ENCODE results near the gene SYNE1. TPM values are rescaled to one million over a fixed set of nuclear protein-coding genes. Genes with fewer than 3 reads are reported as not detected.
"Not testable (repeated sequence)": the region's sequence is repeated elsewhere in the genome, so short reads cannot be mapped to it uniquely, and the experiment has no call there.

Gene SYNE1
- polyA plus RNA-seq, 1 donor, result 105 TPM

- DNase-seq, result no peak
Observed at GRCh38 chr6:152142105-152142504, 495.1 kb downstream of the SYNE1 start.

- not testable (repeated sequence) for DNase-seq
Observed at GRCh38 chr6:152138344-152138743, 498.8 kb downstream of the SYNE1 start.

- DNase-seq, result no peak
Observed at GRCh38 chr6:152136449-152136825, 500.7 kb downstream of the SYNE1 start.

- DNase-seq, result no peak
Observed at GRCh38 chr6:152135755-152136448, 501.3 kb downstream of the SYNE1 start.

- DNase-seq, result no peak
Observed at GRCh38 chr6:152130441-152130840, 506.7 kb downstream of the SYNE1 start.

GRCh38 chr6:152129691-152130151 lies 507.4 kb downstream of the SYNE1 start:
- no peak for DNase-seq

- no peak for DNase-seq
Observed at GRCh38 chr6:152127432-152128165, 509.6 kb downstream of the SYNE1 start.

GRCh38 chr6:152124429-152125074 lies 512.6 kb downstream of the SYNE1 start:
- DNase-seq, result no peak

GRCh38 chr6:152123076-152123475 lies 514.1 kb downstream of the SYNE1 start:
- DNase-seq, result no peak

- DNase-seq, result no peak
Observed at GRCh38 chr6:152122434-152122833, 514.7 kb downstream of the SYNE1 start.

- DNase-seq, result no peak
Observed at GRCh38 chr6:152121910-152122309, 515.3 kb downstream of the SYNE1 start.

- no peak for DNase-seq
Observed at GRCh38 chr6:152119831-152120230, 517.3 kb downstream of the SYNE1 start.

GRCh38 chr6:152118678-152119077 lies 518.5 kb downstream of the SYNE1 start:
- DNase-seq, result no peak

GRCh38 chr6:152118224-152118623 lies 518.9 kb downstream of the SYNE1 start:
- DNase-seq, result no peak

GRCh38 chr6:152117156-152118133 lies 519.7 kb downstream of the SYNE1 start:
- DNase-seq, result no peak

- no peak for DNase-seq
Observed at GRCh38 chr6:152112491-152113261, 524.5 kb downstream of the SYNE1 start.

- DNase-seq, result no peak
Observed at GRCh38 chr6:152110886-152111820, 526.0 kb downstream of the SYNE1 start.

GRCh38 chr6:152107973-152108372 lies 529.2 kb downstream of the SYNE1 start:
- no peak for DNase-seq

GRCh38 chr6:152100183-152100618 lies 537.0 kb downstream of the SYNE1 start:
- DNase-seq, result no peak

Data from left kidney (tissue), 2 donors.